PC-3 (cell line): ENCODE data around the gene KLHL21.

Source experiments
- CTCF ChIP-seq: fragments of 300-600 bp; sonication (generic); conservative IDR thresholded peaks from 2 replicates; pipeline ENCODE4 v1.5.1; 2017; ENCODE audit warnings: antibody characterized with exemption, low read depth, mild to moderate bottlenecking, low read length
- EZH2phosphoT487 ChIP-seq: fragments of 300-600 bp; sonication (generic); IDR thresholded peaks from 2 replicates; pipeline ENCODE4 v1.6.1; 2018; ENCODE audit warnings: mild to moderate bottlenecking, antibody characterized with exemption, low read length, borderline replicate concordance

GRCh38 chr1:6544831-6545230 lies 57.8 kb downstream of the KLHL21 start:
- no peak for TF ChIP-seq EZH2phosphoT487
- TF ChIP-seq CTCF, result no peak
